DND-41 (cell line): ENCODE measurements around the gene KLF15.

ENCODE experiments used
- ATAC-seq: fragments of 200-7000 bp; cut with Tn5 transposase; 3 replicates; pipeline ENCODE4 v1.9.1; 2021; ENCODE audit warnings: low read depth; ENCODE audit not compliant: insufficient read depth
- DNase-seq: peaks from one replicate; pipeline ENCODE4 v3.0.0-alpha.2; 2020
- H2AFZ ChIP-seq: 2 replicates; pipeline ENCODE4 v1.6.0; 2012; ENCODE audit warnings: low read depth, low read length
- H3K27ac ChIP-seq: 2 replicates; pipeline ENCODE4 v1.5.1; 2012; ENCODE audit warnings: low read length, inconsistent platforms
- H3K27me3 ChIP-seq: fragments of 200-600 bp; sonication (generic); 2 replicates; pipeline ENCODE4 v1.6.0; 2012; ENCODE audit warnings: low read length, mild to moderate bottlenecking, inconsistent platforms; ENCODE audit not compliant: insufficient read depth, poor library complexity
- H3K36me3 ChIP-seq: 2 replicates; pipeline ENCODE4 v1.5.1; 2012; ENCODE audit warnings: low read length, inconsistent platforms; ENCODE audit not compliant: insufficient read depth
- H3K4me1 ChIP-seq: 2 replicates; pipeline ENCODE4 v1.5.1; 2012; ENCODE audit warnings: mild to moderate bottlenecking, low read length; ENCODE audit not compliant: insufficient read depth
- H3K4me2 ChIP-seq: 2 replicates; pipeline ENCODE4 v1.6.0; 2012; ENCODE audit warnings: mild to moderate bottlenecking, moderate library complexity, low read length, inconsistent platforms; ENCODE audit not compliant: insufficient read depth
- H3K4me3 ChIP-seq, 2 experiments: fragments of 200-600 bp in 1 of 2; shearing (Covaris generic) in 1 of 2; 2 replicates each; pipeline ENCODE4 v1.5.1; 2012 to 2016; ENCODE audit warnings: inconsistent platforms in 2 of 2, low read length in 2 of 2, mild to moderate bottlenecking in 2 of 2, low read depth in 1 of 2, moderate library complexity in 1 of 2
- H3K79me2 ChIP-seq: 2 replicates; pipeline ENCODE4 v1.6.0; 2012; ENCODE audit warnings: low read length, inconsistent platforms; ENCODE audit not compliant: insufficient read depth
- H3K9ac ChIP-seq: 2 replicates; pipeline ENCODE4 v1.6.0; 2012; ENCODE audit warnings: low read depth, mild to moderate bottlenecking, inconsistent platforms, low read length, moderate library complexity
- H3K9me3 ChIP-seq: 2 replicates; pipeline ENCODE4 v1.5.1; 2012; ENCODE audit warnings: low read length, moderate library complexity, mild to moderate bottlenecking, inconsistent platforms; ENCODE audit not compliant: insufficient read depth, severe bottlenecking
- H4K20me1 ChIP-seq: 2 replicates; pipeline ENCODE4 v1.6.0; 2012; ENCODE audit warnings: low read length; ENCODE audit not compliant: insufficient read depth
- EZH2 ChIP-seq: IDR thresholded peaks from 3 replicates; pipeline ENCODE4 v1.6.1; 2012; ENCODE audit warnings: borderline replicate concordance, low read depth, mild to moderate bottlenecking, moderate library complexity, low read length, inconsistent platforms; ENCODE audit not compliant: severe bottlenecking
- TF ChIP-seq, protein P1 (sequence below): IDR thresholded peaks from 2 replicates; pipeline ENCODE4 v1.5.1; 2012; ENCODE audit warnings: borderline replicate concordance, low read length, moderate library complexity, mild to moderate bottlenecking; ENCODE audit not compliant: poor library complexity, severe bottlenecking; ENCODE audit errors: extremely low read depth

The KLF15 gene

DNA sequence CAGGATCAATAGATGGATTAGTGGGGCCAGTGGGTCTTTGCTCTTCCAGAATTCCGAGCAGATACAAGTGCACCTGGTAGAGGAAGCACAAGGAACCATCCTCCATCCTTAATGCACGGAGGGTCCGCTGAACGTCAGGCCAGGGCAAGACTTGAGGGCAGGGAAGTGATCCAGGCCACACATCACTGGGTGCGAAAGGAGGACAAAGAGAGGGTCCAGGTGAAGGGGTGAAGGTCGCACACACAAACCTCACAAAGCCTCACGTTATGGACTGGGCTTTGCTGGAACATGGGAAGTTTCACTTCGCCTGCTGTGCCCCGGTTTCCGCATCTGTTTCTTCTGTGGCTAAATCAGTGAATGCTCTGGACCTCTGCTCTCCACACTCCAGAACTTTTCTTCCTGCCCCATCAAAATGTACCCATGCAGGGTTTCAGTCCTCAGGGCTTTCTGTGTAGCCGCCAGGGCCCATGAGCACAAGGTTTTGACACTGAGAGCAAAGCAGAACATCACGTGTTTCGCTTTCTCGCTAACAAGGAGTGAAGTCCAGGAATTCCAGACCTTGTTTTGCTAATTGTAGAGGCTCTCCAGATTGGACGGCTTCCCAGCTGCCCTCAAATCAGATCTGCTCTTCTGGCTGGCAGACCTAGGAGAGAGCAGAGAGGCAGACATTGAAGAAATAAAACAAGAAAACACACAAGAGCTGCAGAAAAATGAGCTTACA is 56.3 kb downstream of the KLF15 start:
- H3K4me3 ChIP-seq, result no peak overlapping the region
- no peak overlapping the region for H3K27ac ChIP-seq
- no peak for DNase-seq
- TF ChIP-seq, protein P1, sequence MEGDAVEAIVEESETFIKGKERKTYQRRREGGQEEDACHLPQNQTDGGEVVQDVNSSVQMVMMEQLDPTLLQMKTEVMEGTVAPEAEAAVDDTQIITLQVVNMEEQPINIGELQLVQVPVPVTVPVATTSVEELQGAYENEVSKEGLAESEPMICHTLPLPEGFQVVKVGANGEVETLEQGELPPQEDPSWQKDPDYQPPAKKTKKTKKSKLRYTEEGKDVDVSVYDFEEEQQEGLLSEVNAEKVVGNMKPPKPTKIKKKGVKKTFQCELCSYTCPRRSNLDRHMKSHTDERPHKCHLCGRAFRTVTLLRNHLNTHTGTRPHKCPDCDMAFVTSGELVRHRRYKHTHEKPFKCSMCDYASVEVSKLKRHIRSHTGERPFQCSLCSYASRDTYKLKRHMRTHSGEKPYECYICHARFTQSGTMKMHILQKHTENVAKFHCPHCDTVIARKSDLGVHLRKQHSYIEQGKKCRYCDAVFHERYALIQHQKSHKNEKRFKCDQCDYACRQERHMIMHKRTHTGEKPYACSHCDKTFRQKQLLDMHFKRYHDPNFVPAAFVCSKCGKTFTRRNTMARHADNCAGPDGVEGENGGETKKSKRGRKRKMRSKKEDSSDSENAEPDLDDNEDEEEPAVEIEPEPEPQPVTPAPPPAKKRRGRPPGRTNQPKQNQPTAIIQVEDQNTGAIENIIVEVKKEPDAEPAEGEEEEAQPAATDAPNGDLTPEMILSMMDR, result no peak
- TF ChIP-seq EZH2, result no peak
- H3K27me3 ChIP-seq, result no peaks in the 10 kb centered on the region
- no peaks in the 10 kb centered on the region for H3K79me2 ChIP-seq
- no peak overlapping the region for H3K9ac ChIP-seq
- H3K4me1 ChIP-seq, result no peaks in the 10 kb centered on the region
- no peaks in the 10 kb centered on the region for H3K36me3 ChIP-seq
- no peaks in the 10 kb centered on the region for H4K20me1 ChIP-seq
- no peak overlapping the region for H2AFZ ChIP-seq
- H3K4me2 ChIP-seq, result no peak overlapping the region
- H3K9me3 ChIP-seq, result no peaks in the 10 kb centered on the region
- no peak for ATAC-seq

DNA sequence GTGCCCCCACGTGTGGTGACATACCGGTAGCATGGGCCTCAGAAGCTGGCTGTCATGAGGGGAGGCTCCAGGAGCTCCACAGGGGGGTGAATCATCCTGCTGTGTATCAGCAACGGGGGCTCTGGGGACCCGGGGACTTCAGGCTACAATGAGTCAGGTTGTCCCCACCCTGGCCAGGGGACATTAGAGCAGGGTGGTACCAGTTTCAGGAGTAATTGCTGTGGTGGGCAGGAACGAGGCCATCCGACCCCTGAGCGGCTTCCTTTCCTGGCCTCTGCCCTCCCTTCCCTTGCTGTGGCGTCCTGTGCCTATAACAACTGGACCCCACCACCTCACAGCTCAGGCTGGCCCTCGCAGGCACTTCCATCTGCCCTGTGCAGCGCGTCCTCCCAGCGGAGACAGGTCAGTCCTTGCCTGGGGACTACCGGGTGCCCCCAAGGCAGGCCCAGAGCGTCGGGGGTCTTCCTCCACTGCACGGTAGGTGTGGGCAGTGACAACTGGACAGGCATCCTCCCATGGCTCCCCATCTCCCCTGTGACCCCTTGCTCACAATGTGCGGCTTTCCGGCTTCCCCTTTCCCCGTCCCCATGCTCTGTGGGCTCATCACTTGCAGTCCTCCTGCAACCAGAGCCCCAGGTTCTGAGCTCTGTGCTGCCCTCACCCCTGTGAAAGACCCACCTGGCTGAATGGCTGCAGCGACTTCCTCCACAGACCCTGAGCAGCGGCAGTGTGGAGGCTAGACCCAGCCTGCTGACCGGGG is 57.0 kb downstream of the KLF15 start:
- Histone ChIP-seq H3K4me1 (no peaks in the 10 kb centered on the region), H3K36me3 (no peaks in the 10 kb centered on the region), H2AFZ (no peak overlapping the region), H3K27me3 (no peaks in the 10 kb centered on the region), H3K4me2 (no peak overlapping the region), H3K4me3 (no peak overlapping the region), H3K79me2 (no peaks in the 10 kb centered on the region), H3K9me3 (no peaks in the 10 kb centered on the region), H3K9ac (no peak overlapping the region), H3K27ac (no peak overlapping the region), H4K20me1 (no peaks in the 10 kb centered on the region)
- DNase-seq (no peak), ATAC-seq (no peak)
- no peak for TF ChIP-seq EZH2
- TF ChIP-seq, protein P1, result no peak

DNA sequence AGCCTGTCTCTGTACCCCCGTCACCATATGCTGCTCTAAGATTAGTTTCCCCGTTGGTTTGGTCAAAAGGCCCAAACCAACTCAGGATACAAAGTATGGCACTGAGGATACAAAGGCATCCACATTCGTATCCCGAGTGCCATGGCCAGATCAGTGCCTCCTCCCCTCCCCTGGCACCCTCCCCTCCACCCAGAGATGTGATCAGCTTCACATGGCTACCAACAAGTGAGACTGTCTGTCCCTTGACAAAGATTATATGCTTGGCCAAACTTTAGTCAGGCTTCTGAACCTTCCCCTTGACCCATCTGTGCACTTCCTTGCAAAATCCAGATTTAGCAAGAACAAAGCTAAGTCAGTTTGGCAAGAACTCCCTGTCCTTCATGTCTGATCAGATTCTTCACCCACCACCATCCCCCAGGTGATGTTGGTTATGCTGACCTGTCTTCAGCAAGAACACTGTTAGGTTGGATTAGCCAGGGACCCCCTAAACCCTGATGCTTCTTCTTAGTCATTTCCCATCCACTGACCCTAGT is 61.7 kb downstream of the KLF15 start:
- Histone ChIP-seq H3K9ac (no peak overlapping the region), H4K20me1 (no peaks in the 10 kb centered on the region), H3K27ac (no peak overlapping the region), H3K9me3 (no peaks in the 10 kb centered on the region), H3K36me3 (no peaks in the 10 kb centered on the region), H3K4me1 (no peaks in the 10 kb centered on the region), H2AFZ (no peak overlapping the region), H3K79me2 (no peaks in the 10 kb centered on the region), H3K4me3 (no peak overlapping the region), H3K27me3 (no peaks in the 10 kb centered on the region), H3K4me2 (no peak overlapping the region)
- ATAC-seq (no peak), DNase-seq (no peak)
- TF ChIP-seq, protein P1, result no peak
- no peak for TF ChIP-seq EZH2
